AG09309 (cell line): ENCODE results near the gene TBL1X.

Experiments used
- DNase-seq: peaks from one replicate; pipeline ENCODE4 v3.0.0-alpha.2; 2010; ENCODE audit warnings: low read depth
- H3K4me3 ChIP-seq: 2 replicates; pipeline ENCODE4 v1.5.1; 2011; ENCODE audit warnings: mild to moderate bottlenecking, low read depth, low read length, moderate library complexity; ENCODE audit not compliant: control insufficient read depth
- CTCF ChIP-seq: IDR thresholded peaks from 2 replicates; pipeline ENCODE4 v1.5.1; 2011; ENCODE audit warnings: mild to moderate bottlenecking, low read depth, low read length, inconsistent platforms; ENCODE audit not compliant: insufficient read depth, control insufficient read depth; ENCODE audit errors: missing control alignments

TBL1X gene

GRCh38 chrX:9482837-9483236, 18.0 kb downstream of the TBL1X start:
- no peak for TF ChIP-seq CTCF
- no peak for DNase-seq
- no peak overlapping the region for H3K4me3 ChIP-seq

DNA sequence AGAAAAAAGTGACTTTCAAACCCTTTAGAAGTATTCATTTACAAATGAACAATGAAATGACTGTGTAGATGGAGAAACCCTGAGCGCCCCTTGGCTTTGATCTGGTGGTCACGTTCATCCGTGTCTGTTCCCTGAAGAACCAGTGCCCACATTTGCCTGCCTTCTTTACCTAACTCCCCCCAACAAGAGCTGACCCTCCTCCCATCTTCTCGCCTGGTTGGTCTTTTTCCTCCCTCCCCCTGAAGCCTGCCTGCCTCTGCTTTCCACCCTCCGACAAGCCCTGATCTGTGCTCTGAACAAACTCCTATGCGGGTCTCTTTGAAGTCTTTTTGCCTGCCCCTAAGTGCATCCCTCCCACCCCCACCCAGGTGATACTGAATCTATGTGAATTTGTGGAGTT, 18.5 kb downstream of the TBL1X start:
- TF ChIP-seq CTCF, result no peak
- no peak overlapping the region for H3K4me3 ChIP-seq
- no peak for DNase-seq

GRCh38 chrX:9486786-9487387, 22.0 kb downstream of the TBL1X start:
- TF ChIP-seq CTCF, result no peak
- DNase-seq, result no peak
- no peak overlapping the region for H3K4me3 ChIP-seq

DNA sequence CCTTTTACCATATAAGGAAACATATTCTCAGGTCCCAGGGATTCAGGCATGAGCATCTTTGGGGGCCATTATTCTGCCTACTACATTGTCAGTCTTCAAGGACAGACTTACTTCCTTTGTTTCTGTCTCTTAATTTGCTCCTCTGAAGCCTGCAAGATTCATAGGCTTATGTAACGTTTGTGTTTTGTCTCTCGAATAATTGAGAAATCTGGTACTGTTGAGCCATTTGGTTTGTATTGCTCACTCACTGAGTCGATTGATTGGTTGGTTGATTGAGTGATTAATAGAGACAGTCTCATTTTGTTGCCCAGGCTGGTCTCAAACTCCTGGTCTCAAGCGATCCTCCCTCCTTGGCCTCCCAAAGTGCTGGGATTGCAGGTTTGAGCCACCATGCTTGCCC, 23.7 kb downstream of the TBL1X start:
- TF ChIP-seq CTCF, result no peak
- DNase-seq, result no peak
- H3K4me3 ChIP-seq, result no peak overlapping the region

- no peak for TF ChIP-seq CTCF
- H3K4me3 ChIP-seq, result no peak overlapping the region
- DNase-seq, result no peak
Measured at GRCh38 chrX:9489234-9489633, 24.4 kb downstream of the TBL1X start.

DNA sequence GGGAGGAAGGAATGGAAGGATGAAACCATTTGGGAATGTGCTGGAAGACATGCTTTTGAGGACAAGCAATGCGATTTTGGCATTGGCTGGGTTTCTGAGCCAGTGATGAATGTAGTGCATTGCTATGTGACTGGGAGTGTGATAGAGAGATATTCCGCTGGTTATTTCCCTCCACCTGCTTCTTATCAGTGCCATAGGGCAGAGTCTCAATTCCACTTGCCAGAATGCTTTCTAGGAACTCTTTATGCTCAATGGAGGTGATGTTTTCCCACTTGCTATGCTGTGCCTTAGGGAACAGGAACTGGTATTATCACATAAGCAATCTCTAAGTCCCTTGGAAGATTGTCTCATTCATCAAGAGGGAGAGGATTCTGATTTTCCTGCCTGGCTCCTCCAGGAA, 28.0 kb downstream of the TBL1X start:
- no peak for DNase-seq
- H3K4me3 ChIP-seq, result no peak overlapping the region
- no peak for TF ChIP-seq CTCF

DNA sequence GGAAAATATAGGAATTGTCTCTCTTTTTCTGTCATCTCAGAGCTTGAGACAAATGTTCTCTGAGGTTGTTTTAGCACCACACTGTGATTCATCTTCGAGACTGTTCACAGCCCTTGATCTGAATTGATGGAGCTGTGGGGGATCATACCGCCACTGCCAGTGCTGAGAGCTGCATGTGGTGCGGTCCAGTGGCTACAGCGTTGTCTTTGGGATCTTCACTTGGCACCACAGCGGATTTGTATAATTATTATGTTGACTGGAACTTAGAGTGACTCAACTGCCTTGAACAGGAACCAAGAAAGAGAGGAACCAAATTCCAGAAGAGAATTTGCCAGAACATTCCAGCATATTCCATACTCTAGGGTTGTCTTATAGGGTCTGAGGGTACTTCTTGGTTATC, 29.1 kb downstream of the TBL1X start:
- H3K4me3 ChIP-seq, result no peak overlapping the region
- TF ChIP-seq CTCF, result no peak
- DNase-seq, result no peak
